GM21576 (cell line): ENCODE measurements around the gene LPCAT1.
"Not testable (repeated sequence)": the region's sequence is repeated elsewhere in the genome, so short reads cannot be mapped to it uniquely, and the experiment has no call there.

Source experiments
- ATAC-seq: cut with Tn5 transposase; IDR thresholded peaks from one replicate; pipeline ENCODE4 v1.9.1; 2021; ENCODE audit warnings: mild to moderate bottlenecking, moderate library complexity; ENCODE audit not compliant: unreplicated experiment

The LPCAT1 gene

DNA sequence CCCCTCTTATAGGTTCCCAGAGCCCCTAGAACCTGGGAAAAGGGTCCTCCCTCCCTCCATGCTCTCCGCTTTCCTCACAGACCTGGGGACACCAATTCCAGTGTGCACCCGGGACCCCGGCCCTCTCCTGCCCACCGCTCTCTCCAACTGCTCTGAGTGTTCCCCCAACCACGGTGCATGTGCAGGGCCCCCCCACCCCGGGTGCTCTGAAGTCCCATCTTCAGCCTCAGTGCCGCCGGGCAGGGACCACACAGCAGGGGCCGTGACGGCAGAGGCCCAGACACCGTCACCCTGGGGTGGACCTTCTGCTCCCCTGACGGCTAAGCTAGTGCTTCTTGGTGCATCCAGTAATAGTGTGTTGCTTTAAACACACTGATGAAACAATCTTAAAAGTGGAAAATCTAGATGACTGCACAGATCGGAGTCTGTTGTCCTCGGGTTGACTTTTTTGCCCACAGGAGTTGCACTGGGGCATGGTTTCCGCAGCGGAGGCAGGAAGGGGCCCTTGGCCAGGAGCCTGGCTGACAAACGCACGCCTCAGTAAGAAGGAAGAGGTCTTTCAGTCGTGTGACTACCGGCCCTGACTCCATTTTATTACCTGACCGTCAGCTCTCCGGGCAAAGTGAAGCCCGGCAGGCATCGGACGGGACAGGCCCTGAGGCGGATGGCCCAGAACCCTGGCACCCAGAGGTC lies 42.3 kb downstream of the LPCAT1 start:
- no peak for ATAC-seq

DNA sequence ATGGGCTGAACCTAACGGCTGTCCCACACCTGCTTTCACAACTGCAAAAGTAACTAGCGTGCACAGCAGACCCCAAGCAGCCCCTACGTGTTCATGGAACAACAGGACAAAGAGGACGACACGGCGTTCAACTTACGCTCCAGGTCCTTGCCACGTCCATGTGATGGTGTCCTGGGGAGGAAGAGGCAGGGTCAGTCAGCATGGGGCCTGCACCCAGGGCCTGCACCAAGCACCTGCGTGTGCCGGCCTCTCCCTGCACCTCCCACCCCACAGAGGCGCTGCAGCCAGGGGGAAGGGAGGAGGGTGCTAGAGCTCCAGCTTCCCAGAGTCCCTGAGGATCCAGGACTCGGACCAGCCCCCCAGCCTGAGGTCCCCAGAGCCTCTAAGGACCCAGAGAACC lies 43.0 kb downstream of the LPCAT1 start:
- ATAC-seq, result no peak

DNA sequence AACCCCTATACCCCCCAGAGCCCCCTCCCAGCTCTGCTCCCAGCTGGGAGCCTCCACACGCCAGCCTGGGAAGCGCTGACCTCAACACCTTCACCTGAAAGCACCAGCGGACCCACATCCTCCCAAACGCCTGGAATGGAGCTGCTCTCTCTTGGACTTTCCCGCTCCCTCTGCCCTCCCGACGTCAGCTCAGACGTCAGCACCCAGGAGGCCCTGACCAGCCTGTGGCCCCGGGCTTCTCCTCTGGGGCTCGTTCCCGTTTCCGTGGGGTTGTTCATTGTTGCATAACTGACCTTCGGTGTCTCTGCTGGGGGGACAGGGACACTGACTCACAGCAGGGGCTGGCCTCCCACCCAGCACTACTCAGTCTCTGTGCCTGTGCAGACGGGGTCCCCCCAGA lies 43.5 kb downstream of the LPCAT1 start:
- ATAC-seq, result no peak

DNA sequence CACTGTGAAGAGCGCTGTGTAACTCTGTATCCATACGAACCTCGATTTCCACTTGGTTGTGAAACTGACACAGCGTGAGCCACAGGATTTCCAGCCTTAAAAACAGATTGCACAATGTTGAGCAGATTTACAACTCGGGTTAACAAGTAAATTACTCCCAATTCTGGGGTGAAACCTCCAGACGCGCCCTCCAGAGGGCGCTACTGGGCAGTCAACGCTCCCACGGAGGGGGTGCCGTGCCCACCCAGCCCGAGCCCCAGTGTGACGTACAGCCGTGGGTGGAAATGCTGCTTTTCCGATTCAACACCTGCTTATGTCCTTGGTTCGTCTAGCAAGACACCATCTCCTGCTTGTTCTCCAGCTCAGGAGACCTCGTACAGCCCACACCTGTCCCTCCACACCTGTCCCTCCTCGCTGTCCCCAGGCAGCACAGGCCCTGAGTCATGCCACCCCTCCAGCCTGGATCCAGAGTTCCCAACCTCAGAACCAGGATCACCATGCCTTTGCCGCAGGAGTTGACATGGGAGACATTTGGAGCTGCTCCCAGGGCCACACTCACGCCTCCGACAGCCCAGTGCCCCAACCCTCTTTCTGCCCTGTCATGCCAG lies 44.1 kb downstream of the LPCAT1 start:
- ATAC-seq, result no peak

DNA sequence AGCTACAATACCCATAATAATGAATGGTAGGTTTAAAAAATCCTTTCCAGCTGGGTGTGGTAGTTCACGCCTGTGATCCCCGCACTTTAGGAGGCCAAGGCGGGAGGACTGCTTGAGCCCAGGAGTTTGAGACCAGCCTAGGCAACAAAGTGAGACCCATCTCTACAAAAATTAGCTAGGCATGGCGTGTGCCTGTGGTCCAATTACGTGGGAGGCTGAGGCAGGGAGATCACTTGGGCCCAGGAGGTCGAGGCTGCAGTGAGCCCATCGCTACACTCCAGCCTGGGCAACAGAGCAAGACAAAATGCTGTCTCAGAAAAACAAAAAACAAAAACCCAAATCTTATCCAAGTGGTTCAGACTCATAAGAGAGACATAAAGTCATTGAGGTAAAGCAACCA lies 44.7 kb downstream of the LPCAT1 start:
- ATAC-seq, result no peak

DNA sequence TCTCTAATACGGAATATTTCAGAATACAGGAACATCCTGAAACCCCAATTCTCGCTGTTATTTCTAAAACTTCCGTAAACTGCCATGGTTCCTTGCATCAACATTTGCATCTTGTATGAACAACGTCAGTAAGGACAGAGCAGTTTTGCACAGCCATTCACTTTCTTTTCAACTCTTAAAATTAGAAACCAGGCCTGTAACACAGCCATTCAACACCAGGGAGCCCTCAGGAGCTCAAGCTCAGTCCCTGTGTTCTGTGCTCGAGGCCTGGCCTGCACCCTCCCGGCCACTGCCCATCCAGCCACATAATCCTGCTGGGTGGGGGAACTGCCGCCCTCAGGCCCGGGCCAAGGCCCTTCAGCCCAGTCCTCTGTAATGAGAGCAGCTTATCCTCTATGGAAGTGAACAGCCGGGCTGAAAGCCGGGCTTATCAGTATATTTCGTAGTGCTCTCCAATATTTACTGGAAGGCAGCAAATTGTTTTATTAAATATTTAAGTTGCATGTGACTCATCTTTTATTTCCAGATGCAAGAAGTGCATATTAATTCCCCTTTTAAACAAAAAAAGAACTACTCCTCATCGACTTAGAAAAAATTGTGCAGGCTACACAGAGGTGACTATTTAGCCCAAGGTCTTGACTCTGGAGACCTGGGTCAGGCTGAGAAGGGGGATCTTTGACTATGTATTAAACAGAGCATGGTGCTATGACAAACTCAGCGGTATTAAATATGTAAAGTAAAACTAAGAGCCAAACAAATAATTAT lies 45.3 kb downstream of the LPCAT1 start:
- no peak for ATAC-seq

DNA sequence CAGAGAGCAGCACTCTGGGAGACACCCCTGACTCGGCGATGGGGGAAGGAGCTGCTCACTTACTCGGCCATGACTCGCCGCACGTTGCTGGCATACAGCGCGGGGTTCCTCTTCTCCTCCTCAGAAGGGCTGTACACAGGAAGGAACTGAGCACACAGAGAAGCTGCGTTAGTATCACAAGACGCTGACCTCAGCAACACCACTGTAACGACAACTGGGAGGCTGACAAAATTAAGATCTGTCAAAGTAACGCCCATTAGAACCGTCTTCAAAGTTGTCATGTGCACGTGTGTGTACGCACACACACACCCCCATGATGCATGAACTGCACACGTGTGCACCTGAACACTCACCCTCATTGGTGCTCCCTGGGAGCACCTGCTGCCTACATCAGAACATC lies 46.4 kb downstream of the LPCAT1 start:
- ATAC-seq, result no peak

DNA sequence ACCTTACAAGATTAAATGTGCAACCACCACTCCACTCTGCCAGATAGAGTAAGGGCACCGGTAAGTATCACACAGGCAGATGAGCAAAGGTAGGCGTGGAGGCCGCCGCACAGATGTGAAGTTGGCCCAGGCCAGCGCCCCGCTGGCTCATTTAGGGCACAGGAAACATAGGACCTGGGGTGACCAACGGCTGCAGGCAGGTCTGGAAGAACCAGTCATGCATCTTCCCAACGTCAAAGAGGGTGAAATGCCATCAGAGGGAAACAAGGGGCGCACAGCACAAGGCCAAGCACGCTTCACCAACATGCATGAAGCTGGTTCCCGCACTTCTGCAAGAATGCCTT lies 46.8 kb downstream of the LPCAT1 start:
- ATAC-seq, result no peak

DNA sequence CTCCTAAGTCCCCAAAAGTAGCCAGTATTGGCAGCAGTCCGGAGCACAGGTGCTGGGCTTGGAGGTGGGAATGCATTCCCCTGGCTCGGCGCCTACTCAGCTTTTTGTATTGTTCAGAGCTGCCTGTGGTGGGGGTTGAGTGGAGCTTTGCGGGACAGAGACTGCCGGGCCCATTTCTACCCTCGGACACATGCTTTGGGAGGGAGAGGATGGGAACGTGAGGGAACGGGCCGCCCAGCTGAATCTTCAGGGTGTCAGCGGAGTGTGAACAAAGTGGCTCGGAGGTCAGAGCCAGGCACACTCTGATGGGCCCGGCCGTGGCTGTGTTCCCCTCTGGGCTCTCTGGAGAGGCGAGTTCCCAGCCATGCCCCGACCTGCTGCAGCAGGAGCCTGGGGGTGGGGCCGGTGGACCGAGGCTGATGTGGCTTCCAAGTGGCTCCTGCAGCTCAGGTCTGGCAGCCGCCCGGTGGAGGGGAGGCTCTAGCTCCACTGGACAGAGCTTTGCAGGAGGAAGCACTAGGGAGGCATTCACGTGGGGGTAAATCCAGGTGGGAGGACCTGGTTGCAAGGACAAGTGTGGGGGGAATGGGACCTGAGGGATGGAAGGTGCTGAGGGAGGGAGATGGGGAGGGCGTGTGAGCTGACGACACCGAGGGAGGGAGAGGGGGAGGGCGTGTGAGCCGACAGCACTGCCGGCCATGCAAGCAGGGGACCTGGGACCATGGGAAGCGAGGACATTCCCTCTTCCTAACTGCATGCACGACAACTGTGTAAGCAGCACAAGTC lies 47.4 kb downstream of the LPCAT1 start:
- no peak for ATAC-seq

DNA sequence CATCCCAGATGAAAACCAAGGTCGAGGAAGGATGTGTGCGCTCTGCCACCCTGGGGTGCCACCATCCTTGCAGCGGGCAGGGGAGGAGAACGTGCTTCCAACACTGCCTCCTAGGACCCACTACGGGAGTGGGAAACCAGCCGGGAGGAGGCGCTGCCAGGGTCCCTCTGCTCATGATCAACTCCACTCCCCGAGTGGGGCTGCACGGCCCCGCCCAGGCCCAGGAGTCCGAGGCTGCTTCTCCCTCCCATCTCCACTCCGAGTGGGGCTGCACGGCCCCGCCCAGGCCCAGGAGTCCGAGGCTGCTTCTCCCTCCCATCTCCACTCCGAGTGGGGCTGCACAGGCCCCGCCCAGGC lies 48.2 kb downstream of the LPCAT1 start:
- not testable (repeated sequence) for ATAC-seq

DNA sequence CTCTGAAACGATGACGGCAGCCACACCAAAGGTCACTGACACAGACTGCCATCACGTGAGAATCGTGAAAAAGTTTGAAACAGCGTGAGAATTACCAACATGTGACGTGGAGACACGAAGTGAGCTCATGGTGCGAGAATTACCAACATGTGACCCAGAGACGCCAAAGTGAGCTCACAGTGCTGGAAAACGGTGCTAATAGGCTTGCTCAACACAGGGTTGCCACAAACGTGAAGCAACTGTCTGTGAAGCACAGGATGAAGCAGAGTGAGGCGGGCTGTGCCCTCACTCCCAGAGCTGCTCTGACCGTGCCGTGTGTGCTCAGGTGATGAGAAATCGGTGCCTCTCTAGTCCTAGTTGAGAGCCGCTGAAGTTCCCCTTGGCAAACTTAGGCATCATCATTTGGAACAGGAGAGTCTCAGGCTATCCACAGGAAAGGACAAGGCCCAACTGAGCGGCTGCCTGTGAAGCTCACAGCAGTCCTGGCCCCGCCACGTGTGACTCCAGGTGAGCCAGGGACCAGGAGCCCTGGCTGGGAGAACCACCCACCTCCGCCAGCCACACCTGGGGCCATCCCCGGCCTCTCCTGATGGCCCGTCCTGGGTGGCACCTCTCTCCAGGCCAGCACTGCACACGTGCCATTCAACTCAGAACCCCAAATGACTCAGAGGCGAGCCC lies 48.8 kb downstream of the LPCAT1 start:
- no peak for ATAC-seq

DNA sequence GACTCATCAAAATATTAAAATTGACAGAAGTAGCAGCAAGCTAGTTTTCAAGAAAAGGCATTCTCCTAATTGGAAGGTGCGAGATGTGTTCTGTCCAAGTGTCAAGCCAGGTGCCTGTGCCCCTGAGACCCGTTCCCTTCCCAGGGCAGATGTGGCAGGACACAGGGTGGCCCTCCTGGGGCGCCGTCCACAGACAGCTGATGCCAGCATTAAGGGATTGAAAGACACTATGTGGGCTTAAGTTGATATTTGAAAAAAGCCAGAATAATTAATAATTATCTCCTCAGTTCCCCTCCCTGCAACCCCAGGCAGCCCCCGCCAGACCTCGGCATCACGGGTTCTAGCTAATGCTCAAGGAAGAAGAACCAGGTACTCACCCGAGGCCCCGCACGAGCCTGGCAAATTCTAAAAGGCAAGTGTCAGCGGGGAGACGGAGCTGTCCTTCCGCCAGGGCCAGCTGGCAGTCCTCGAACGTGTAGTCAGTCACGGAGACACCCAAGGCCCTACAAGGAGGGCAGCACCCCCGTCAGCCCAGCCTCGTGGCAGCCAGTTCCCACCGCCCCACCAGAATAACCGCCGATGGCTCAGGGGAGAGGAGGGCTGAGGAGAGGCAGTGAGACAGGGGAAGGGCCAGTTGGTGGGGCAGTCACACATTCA lies 49.4 kb downstream of the LPCAT1 start:
- ATAC-seq, result no peak

DNA sequence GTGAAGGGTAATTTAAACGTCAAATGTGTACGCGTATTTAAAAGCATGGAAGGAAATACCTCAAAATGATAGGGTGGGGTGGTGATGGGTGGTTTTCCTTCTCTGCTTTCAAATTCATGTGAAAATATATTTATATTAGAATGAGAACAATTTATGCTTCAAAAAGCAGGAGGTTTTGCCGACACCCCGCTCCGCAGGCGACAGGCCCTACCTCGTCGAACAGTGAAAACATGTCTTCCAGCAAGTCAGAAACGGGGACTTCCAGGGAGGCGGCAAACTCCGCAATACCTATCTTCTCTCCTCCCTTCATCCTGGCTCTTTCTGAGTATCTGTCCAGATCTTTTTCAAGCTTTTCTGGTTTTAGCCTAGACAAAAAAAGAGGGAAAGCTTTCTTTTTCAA lies 50.0 kb downstream of the LPCAT1 start:
- ATAC-seq, result no peak

DNA sequence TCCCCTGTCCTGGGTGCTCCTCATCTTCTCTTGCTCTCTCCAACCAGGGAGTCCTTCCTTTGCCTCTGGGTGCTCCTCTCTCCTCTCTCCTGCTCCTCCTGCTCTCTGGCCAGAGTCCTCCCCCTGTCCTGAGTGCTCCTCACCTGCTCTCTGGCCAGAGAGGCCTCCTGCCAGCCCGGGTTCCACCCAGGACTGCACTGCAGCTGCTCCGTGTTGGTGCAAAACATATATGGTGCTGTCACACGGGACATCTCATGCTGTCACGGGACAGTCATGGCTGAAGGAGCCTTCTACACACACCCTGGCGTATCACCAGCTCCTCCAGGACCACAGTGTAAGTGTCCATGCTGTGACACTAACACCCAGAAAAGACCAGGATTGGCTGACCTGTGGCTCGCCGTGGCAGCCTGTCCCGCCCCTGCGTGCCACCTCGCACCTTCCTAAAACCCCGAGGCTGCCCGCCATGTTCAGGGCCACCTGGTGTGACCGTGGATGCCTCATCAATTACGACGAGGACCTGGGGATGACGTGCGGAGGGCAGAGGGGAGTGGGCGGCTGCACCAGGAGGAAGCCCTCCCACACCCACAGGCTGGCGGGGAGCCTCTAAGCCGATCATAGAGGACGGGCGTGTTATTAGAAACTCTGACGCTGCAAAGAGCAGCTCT lies 50.7 kb downstream of the LPCAT1 start:
- ATAC-seq, result no peak

DNA sequence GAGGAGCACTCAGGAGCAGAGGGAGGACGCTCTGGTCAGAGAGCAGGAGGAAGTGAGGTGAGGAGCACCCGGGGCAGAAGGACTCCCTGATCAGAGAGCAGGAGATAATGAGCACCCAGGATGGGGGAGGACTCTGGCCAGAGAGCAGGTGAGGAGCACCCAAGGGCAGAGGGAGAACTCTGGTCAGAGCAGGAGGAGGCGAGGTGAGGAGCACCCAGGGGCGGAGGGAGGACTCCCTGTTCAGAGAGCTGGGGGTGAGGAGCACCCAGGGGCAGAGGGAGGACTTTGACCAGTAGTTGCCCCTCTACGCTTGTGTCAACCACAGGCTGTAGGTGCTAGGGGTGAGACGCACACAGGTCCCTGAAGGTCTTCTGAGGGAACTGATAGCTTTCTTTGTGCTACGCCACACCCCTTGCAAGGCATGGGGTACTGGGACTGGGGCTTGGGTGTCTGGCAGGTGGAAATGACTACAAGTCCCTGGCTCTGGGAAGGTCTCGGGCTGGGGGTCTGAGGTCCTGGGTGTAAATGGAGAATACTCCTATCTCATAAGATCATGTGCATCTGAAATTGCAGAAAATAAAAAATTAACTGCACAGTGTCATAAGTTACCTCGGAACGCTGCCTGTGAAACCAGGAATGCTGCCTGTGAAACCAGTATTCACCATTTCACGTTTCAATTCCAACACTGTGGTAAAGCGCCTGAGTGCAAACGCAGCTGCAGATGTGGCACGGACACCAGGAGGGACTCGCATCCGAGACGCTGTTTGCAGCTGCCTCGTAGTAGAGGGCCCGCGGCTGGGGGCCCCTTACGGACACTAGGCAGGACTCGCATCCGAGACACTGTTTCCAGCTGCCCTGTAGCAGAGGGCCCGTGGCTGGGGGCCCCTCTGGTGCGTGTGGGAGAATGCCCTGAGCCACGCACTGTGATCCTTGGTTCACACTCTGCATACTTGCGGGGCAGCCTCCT lies 51.5 kb downstream of the LPCAT1 start:
- no peak for ATAC-seq

DNA sequence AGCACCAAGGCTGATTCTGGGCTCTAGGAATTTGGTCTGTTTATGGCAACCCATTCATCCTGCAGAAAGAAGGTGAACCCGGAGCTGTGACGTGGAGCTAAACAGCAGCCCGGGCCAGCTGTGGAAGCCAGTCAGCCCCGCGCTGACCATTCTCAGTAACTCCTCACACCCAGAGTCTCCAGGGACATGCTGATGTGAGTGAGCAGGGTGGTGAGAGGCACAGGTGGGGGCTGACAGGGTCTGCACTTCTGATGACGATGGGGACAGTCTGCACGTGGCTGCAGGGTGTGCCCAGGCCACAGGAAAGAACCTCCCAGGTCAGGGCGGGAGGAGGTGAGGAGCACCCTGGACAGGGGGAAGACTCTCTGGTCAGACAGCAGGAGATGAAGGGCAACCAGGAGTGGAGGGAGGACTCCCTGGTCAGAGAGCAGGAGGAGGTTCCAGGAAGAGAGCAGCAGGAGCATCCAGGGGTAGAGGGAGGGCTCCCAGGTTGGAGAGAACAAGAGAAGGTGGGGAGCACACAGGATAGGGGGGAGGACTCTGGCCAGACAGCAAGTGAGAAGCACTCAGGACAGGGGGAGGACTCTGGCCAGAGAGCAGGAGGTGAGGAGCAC lies 52.4 kb downstream of the LPCAT1 start:
- ATAC-seq, result no peak

DNA sequence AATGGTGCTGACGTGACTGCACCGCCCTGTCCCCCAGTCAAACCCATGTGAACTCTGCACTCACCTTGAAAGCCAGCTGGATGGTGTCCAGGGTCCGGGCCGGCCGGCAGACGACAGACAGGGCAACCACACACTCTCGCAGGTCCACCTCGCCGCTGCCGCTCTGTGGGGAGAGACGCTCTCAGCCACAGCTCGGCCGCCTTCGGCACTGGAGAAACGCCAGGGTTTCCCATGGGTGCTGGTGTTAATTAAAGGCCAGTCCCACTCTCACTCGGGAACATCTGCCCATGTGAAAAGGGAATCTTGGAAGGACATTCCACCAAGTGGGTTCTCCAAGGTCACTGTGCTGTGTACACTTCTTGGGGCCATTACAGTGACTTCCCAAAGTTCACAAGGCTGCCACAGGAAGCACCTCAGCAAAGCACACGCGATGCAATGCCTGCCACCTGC lies 53.0 kb downstream of the LPCAT1 start:
- no peak for ATAC-seq
